ENCODE results near the gene BTNL2.
"Not testable (repeated sequence)": the region's sequence is repeated elsewhere in the genome, so short reads cannot be mapped to it uniquely, and the experiment has no call there.

The BTNL2 gene, protein sequence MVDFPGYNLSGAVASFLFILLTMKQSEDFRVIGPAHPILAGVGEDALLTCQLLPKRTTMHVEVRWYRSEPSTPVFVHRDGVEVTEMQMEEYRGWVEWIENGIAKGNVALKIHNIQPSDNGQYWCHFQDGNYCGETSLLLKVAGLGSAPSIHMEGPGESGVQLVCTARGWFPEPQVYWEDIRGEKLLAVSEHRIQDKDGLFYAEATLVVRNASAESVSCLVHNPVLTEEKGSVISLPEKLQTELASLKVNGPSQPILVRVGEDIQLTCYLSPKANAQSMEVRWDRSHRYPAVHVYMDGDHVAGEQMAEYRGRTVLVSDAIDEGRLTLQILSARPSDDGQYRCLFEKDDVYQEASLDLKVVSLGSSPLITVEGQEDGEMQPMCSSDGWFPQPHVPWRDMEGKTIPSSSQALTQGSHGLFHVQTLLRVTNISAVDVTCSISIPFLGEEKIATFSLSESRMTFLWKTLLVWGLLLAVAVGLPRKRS

DNA sequence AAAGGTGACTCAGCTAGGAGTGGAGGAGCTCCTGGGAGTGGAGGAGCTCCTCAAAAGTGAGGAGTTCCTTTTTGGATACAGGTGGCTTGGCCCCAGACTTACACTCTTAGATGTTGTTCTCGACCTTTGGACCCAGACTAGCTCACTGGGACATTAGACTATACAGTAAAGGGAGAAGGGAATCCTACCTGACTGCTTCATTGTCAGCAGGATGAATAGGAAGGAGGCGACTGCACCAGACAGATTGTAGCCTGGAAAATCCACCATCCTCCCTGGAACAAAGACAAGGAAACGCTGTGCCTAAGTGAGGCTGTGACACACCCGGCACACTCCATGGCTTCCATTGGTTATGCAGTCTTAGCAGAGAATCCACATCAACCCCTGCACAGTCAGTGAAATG, at the start of gene BTNL2:
Gene BTNL2, minus strand, starts transcription at position 325 of the 400 bp plus-strand sequence. Its CDS starts 58 bp downstream, at position 267.
- DNase-seq (ENCODE audit: low spot score) = no peak

DNA sequence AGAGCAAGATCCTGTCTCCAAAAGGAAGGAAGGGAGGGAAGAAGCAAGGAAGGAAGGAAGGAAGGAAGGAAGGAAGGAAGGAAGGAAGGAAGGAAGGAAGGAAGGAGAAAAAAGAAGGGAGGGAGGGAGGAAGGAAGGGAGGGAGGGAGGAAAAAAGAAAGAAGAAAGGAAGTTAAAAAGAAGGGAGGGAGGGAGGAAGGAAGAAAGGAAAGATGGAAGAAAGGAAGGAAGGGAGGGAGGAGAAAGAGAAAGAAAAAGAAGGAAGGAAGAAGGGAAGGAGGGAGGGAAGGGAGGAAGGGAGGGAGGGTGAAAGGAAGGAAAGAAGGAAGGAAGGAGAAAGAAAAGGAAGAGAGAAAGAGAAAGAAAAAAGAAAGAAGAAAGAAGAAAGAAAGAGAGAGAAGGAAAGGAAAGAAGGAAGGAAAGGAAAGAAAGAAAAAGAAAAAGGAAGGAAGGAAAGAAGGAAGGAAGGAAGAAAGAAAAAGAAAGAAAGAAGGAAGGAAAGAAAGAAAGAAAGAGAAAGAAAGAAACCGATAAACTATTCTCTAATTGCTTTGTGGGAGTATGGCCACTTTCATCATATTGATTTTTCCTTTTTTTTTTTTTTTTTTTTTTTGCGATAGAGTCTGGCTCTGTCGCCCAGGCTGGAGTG, 42.2 kb upstream of the BTNL2 start:
- DNase-seq (ENCODE audit: low spot score) = no peak

DNA sequence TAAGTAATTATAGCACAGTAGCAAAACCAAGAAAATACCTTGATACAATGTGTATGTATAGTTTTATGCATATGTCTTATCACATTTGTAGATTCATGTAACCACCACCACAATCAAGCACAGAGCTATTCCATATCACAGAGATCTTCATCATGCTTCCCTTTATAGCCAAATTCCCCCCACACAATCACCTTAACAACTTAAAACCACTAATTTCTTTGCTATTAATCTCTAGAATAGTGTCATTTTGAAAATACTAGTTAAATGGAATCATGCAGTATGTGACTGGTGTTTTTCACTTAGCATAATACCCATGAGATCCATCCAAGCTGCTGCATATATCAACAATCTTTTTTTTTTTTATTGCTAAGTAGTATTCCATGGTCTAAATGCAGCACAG, 41.0 kb upstream of the BTNL2 start:
- no peak for DNase-seq (ENCODE audit: low spot score)

DNA sequence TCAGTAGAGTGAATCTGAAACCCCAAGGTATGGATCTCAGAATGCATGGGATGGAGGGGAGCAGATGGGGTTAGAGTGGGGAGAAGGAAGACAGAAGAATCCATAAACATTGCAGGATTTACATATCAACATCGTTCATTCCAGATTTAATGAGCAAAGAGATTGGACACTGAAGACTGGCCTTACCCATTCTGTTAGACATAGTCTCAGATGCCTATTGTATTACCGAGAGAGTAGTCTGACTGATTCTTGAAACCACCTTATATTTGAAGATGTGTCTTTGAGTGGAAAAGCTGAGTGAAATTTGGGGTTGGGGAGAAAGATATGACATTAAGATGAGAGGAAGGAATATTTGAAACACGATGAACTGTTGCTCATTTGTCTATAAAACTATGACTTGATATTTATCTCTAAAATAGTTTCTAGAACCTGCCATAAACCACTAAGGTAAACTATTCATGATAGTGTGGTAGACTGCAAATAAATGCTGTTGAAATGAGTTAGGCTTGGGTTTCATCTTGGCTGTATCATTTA, 38.4 kb upstream of the BTNL2 start:
- DNase-seq (ENCODE audit: low spot score) = no peak

DNA sequence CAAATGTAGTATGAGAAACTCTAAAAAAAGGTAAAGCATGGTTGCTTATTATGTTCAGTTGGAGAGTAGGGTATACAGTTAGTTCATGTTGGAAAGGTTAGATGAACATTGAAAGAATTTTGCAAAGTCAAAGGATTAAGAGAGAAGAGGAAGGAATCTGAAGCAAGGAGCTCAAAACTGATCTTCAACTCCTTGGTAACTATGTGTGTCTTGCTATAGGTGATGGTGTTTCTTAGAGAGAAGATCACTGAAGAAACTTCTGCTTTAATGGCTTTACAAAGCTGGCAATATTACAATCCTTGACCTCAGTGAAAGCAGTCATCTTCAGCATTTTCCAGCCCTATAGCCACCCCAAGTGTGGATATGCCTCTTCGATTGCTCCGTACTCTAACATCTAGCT, 37.5 kb upstream of the BTNL2 start:
- no peak for DNase-seq (ENCODE audit: low spot score)

DNA sequence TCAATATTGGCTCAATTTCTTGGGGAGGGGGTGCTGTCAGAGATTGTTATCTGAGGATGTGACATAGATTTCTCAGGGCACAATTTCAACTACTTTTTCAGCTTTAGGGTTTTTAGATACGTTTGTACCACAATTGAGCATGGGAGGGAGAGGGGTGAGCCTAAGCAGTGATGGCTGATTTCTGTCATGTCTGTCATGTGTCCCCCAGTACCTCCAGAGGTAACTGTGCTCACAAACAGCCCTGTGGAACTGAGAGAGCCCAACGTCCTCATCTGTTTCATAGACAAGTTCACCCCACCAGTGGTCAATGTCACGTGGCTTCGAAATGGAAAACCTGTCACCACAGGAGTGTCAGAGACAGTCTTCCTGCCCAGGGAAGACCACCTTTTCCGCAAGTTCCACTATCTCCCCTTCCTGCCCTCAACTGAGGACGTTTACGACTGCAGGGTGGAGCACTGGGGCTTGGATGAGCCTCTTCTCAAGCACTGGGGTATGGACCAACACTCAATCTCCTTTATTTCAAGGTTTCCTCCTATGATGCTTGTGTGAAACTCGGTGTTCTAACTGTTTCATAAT, 36.1 kb upstream of the BTNL2 start:
- DNase-seq (ENCODE audit: low spot score) = no peak

DNA sequence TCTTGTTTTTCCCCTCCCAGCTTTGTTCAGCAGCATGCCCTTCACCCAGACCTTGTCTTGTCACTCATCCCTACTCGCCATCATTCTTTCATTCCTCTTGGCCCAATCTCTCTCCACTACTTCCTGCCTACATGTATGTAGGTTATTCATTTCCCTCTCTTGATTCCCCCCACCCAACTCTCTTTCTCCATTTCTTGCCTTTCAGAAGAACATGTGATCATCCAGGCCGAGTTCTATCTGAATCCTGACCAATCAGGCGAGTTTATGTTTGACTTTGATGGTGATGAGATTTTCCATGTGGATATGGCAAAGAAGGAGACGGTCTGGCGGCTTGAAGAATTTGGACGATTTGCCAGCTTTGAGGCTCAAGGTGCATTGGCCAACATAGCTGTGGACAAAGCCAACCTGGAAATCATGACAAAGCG, 35.3 kb upstream of the BTNL2 start:
- DNase-seq (ENCODE audit: low spot score) = no peak

DNA sequence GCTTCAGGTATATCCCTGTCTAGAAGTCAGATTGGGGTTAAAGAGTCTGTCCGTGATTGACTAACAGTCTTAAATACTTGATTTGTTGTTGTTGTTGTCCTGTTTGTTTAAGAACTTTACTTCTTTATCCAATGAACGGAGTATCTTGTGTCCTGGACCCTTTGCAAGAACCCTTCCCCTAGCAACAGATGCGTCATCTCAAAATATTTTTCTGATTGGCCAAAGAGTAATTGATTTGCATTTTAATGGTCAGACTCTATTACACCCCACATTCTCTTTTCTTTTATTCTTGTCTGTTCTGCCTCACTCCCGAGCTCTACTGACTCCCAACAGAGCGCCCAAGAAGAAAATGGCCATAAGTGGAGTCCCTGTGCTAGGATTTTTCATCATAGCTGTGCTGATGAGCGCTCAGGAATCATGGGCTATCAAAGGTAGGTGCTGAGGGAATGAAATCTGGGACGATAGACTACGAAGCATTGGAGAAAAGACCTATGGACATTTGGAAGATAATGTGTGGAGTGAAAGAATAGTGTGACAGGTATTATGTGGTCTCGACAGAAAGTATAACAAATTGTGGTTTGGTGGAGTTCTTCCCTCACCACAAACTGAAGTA, 32.7 kb upstream of the BTNL2 start, which contains the start of gene HLA-DRA:
Gene HLA-DRA, plus strand, starts transcription at position 286 of the 613 bp plus-strand sequence. Its CDS starts 64 bp downstream, at position 350.
- no peak for DNase-seq (ENCODE audit: low spot score)

DNA sequence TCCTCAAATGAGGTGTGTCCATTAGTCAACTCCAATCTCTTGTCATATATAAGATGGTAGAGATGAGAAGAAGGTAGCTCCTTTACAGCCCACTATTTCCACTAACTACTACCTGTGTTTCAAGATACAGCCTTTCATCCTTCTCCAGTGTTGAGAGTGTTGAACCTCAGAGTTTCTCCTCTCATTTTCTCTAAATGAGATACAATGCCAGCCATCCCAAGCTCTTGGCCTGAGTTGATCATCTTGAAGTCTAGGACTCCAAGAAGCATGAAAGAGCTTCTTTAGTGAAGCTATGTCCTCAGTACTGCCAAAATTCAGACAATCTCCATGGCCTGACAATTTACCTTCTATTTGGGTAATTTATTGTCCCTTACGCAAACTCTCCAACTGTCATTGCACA, 32.2 kb upstream of the BTNL2 start:
- no peak for DNase-seq (ENCODE audit: low spot score)

DNA sequence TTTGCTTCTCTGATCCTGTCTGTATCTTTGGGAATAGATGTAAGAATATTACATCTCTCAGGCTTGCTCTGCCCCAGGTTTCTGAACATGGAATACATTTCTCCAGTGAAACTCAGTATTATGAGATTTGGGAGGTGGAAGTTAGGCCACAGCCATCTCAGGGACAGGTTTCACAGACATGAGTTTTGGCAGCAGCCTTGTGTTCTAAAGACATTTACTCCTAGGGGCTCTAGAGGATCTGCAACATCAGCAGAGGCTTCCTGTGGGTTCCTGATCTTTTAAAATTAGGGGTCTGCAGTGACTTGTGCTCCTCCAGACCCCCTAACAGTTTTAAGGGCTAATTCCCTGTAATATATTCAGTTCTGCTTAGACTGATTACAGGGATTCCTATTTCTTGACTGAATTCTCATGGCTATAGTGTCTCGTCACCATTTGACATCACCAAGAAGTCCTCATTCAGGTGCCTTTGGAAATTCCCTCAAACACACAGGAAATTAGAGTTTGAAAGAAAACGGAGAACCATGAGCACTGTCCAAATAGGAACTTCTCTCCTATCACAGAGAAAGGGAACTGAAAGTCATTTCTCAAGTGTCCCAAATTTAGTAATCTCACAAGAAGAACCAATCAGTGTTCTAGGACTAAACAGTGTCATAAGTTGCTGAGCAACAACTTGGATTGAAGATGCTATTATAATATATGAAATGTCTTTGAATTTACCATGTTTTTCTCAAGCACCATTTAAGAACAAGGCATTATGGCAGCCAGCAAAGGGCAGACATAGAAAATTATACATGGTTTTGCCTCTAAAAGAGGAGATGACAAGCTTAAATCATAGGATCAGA, 30.2 kb upstream of the BTNL2 start:
- DNase-seq (ENCODE audit: low spot score) = no peak

DNA sequence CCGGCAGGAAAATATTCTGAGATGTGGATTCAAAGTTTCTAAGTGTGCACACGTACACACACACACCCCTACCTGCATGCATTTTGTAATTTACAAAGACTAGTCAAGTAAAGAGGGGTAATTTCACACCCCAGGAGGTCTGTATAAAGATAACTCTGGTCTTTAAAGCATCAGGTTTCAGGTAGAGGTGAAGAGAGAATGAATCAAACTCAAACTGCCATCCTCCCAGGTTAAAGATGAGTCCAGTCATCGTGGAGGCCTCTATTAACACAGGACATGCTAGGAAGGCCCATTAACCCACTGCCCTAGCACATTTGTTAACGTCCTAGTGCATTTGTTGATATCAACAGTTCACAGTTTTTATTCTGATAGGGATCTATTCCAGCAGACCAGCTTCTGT, 29.2 kb upstream of the BTNL2 start:
- DNase-seq (ENCODE audit: low spot score) = no peak

DNA sequence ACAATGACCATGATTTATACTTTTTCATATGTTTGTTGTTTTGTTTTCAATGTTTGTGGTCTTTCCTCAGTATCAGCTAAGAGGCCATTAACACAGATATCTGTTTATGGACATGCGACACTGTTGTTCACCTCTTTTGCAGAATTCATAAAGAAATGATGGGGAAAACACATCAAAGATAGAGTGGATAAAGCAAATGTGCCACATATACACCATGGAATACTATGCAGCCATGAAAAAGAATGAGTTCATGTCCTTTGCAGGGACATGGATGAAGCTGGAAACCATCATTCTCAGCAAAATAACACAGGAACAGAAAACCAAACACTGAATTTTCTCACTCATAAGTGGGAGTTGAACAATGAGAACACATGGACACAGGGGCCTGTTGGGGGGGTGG, 27.0 kb upstream of the BTNL2 start:
- not testable (repeated sequence) for DNase-seq (ENCODE audit: low spot score)

DNA sequence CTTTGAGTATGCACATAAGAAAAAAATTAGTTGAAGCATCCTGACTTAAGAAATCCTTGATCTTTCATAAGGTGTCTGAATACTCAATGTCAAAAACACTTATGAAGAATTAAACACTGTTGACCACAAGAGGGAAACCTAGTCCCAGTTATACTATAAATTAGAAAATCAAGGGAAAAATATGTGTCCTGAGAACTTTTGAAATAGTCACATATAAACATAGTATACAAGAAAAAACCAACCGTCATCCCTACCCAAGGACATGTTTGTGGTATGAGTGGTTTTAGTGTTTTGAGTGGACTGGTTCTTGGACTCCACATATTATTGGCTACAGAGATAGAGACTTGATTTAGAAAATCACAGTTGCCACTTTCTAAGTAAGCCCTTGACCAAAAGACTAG, 25.1 kb upstream of the BTNL2 start:
- DNase-seq (ENCODE audit: low spot score) = no peak

DNA sequence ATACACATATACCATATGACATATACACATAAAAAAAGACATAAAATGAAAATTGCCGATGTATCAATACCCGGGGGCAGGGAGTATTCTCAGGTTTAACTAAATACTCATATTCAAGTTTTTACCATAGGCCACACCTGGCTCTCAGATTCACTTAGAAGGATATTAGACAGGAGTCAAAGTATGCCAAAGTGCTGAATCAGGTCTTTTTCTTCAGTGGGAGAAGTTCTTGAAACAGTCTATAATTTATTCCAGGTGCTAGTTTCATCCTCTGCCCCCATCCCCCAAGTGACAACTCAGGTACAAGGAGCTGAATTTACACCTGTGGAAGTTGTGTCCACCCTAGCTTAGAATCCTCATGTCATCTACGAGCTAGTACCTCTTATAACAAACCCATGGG, 24.2 kb upstream of the BTNL2 start:
- DNase-seq (ENCODE audit: low spot score) = no peak

DNA sequence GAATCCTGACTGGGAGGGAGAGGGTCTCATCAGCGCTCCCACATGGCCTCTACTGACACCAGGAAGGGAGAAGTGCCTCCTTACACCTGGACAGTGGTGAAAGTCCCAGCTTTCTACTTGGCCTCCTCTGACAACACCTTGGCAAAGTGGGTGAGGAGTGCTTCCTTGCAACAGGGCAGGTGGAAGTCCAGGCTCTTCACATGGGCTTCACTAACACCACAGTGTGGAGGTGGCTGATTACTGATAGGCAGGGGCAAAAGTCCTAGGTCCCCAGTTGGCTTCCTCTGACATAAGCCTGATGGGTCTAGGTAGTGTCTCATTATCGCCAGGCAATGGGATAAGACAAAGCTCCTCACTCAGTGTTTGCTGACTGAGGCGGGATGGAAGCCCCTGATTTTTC, 23.2 kb upstream of the BTNL2 start:
- no peak for DNase-seq (ENCODE audit: low spot score)

DNA sequence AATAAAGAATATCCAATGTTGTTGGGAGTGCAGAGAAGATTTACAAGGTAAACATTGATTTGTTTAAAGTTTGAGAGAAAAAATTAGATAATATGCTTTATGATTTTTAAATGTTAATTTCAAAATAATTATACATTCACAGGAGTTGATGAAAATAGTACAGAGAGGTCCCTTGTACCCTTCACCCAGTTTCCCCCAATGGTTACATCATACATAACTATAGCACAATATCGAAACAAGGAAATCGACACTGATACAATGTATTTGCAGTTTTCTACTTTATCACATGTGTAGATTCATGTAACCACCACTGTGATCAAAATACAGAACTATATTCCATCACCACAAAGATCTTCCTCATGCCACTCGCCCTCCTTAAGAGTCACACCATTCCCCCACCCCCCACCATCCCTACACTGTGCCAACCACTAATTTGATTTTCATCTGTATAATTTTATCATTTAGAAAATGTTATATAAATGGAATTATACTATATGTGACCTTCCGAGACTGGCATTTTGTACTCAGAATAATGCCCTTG, 21.0 kb upstream of the BTNL2 start:
- DNase-seq (ENCODE audit: low spot score) = no peak

DNA sequence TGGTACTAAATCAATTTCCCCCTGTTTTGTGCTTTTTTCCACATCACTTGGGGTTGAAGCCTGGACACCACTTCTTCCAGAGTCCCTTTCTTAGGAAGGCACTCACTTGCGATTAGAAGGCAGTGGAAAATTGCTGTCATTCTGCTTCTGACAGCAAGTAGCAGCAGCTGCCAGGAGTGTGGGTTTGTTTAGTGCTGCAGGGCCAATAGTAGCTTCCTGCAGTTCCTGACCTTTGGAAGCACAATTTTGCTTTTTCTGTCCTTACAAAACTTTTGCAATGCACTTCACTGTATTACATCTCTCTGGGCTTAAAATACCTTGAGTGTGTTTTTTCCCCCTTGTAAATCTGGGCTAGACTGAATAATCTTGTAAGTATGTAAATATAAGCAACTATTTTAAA, 20.2 kb upstream of the BTNL2 start:
- no peak for DNase-seq (ENCODE audit: low spot score)

DNA sequence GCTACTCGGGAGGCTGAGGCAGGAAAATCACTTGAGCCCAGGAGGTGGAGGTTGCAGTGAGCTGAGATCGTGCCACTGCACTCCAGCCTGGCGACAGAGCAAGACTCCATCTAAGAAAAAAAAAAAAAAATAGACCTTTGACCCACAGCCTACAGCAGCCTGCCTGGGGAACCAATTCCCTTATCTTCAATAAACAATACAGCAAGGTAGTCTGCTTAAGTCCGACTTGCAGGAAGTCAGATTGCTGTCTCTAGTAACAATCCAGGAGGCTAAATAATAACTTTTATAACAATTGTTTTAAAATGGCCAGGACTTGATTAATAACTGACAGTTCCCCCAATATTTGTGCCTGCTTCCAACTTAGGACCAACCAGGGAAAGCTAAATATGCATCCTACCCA, 19.4 kb upstream of the BTNL2 start:
- no peak for DNase-seq (ENCODE audit: low spot score)

DNA sequence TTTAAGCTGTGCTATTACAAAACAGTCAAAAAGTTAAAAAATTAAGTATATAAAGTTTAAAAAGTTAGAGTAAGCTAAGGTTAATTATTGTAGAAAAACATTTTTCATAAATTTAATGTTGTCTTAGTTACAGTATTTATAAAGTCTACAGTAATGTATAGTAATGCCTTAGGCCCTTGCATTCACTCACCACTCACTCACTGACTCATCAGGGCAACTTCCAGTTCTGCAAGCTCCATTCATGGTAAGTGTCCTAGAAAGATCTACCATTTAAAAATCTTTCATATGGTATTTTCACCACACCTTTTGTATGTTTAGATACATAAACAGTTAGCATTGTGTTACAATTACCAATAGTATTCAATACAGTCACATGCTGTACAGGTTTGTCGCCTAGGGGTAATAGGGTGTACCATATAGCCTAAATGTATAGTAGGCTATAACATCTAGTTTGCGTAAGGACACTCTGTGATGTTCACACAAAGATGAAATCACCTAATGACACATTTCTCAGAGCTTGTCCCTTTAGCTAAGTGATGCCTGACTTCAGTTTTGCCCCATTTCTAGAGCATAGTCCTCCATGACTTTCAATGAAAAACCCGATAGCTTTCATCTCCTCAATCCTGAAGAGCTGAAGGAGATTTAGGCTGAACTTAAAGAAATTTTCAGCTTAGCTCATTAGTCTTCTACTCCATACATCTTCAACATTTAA, 17.8 kb upstream of the BTNL2 start:
- DNase-seq (ENCODE audit: low spot score) = no peak

DNA sequence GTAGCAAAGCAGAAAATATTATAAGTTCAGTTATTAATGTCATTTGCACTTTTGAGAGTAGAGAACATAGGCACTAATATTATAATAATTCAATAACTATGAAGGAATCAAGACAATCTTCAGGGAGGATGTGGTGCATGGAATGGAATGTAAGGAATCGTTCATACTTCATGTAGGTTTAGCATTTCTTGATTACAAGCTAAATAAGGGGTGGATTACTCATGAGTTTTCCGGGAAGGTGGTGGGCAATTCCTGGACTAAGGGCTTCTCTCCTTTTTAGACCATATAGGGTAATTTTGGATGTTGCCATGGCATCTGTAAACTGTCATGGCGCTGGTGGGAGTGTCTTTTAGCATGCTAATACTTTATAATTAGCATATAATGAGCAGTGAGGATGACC, 9.1 kb upstream of the BTNL2 start:
- no peak for DNase-seq (ENCODE audit: low spot score)
